Testis (tissue), 3 donors: ENCODE results near the gene SGO1. TPM values are rescaled to one million over a fixed set of nuclear protein-coding genes. Genes with fewer than 3 reads are reported as not detected.

Experiments
- DNase-seq: peaks from one replicate; pipeline ENCODE4 v3.0.0-alpha.2; 2019
- H3K27ac ChIP-seq, 2 donors: fragments of 200-600 bp; sonication (generic); one replicate each; pipeline ENCODE4 v1.5.1; 2019
- H3K27me3 ChIP-seq: fragments of 200-600 bp; sonication (generic); one replicate; pipeline ENCODE4 v1.5.1; 2019
- H3K36me3 ChIP-seq: fragments of 200-600 bp; sonication (generic); one replicate; pipeline ENCODE4 v1.5.1; 2017; ENCODE audit warnings: low read depth; ENCODE audit errors: missing control alignments
- H3K4me1 ChIP-seq: fragments of 200-600 bp; sonication (generic); one replicate; pipeline ENCODE4 v1.5.1; 2019
- H3K4me3 ChIP-seq, 2 donors: fragments of 200-600 bp; sonication (generic); one replicate each; pipeline ENCODE4 v1.5.1; 2017 to 2019
- H3K9me3 ChIP-seq: fragments of 200-600 bp; sonication (generic); one replicate; pipeline ENCODE4 v1.5.1; 2017
- CTCF ChIP-seq, 3 experiments: fragments of 450-650 bp in 2 of 3; fragments of 200-600 bp in 1 of 3; sonication (generic) in 1 of 3; IDR thresholded peaks; one replicate each; pipeline ENCODE4 v1.5.1; 2016 to 2019; ENCODE audit warnings: antibody characterized with exemption in 3 of 3, mild to moderate bottlenecking in 2 of 3, moderate library complexity in 1 of 3
- POLR2A ChIP-seq: fragments of 450-650 bp; IDR thresholded peaks from one replicate; pipeline ENCODE4 v1.6.1; 2017; ENCODE audit warnings: antibody characterized with exemption, mild to moderate bottlenecking, moderate library complexity
- WGBS, 2 donors: methylation state at CpG; one replicate each; pipeline ENCODE4 v1.1.5; 2018; 5-methylcytosine and 5-hydroxymethylcytosine counted together
- intact Hi-C: fragments of 100-400 bp; cut with DNase I; formaldehyde crosslinking; loops from one replicate; pipeline ENCODE4 v1.15.1; 2023; ENCODE audit warnings: low total_unique reads
- polyA plus RNA-seq: library from polyadenylated mRNA; stranded (reverse); fragments of 350-450 nt; fragmentation: Illumina TruSeq; extraction: RNeasy Lipid Tissue Mini Kit (QIAGEN cat#74804); gene quantifications from one replicate; pipeline ENCODE4 v1.2.3, GENCODE V29; 2014; ENCODE audit warnings: low read depth, low replicate concordance; ENCODE audit not compliant: insufficient read depth
- total RNA-seq, 2 donors: library from RNA; depleted of rRNA; stranded (reverse); fragments of >200 nt; gene quantifications; one replicate each; pipeline ENCODE4 v1.2.3, GENCODE V29; 2016

Gene SGO1
- total and polyA plus RNA-seq, 3 donors from 2014 or later, result 4.4 to 11.9 (median 10.0) TPM

- Histone ChIP-seq H3K27me3 (no peaks in the 10 kb centered on the region), H3K9me3 (no peaks in the 10 kb centered on the region), H3K4me1 (no peaks in the 10 kb centered on the region), H3K27ac (no peak overlapping the region), H3K36me3 (no peaks in the 10 kb centered on the region), H3K4me3 (no peak overlapping the region)
- no peak for DNase-seq
- no peak for TF ChIP-seq POLR2A
- TF ChIP-seq CTCF (IDR thresholded peaks at IDR 0.05), result no peak
- intact Hi-C loops, result no loop called here
Observed at GRCh38 chr3:20160230-20160629, 25.8 kb downstream of the SGO1 start.

GRCh38 chr3:20154928-20155327 is 31.1 kb downstream of the SGO1 start:
- Histone ChIP-seq H3K27ac (no peak overlapping the region), H3K36me3 (no peaks in the 10 kb centered on the region), H3K4me3 (no peak overlapping the region), H3K4me1 (no peaks in the 10 kb centered on the region), H3K9me3 (no peaks in the 10 kb centered on the region), H3K27me3 (no peaks in the 10 kb centered on the region)
- intact Hi-C loops, result no loop called here
- TF ChIP-seq CTCF (IDR thresholded peaks at IDR 0.05), result no peak
- 91 to 94% methylated on average over 4 of the region's 4 CpGs for WGBS, 2 donors
- DNase-seq, result no peak

GRCh38 chr3:20154078-20154477 is 31.9 kb downstream of the SGO1 start:
- Histone ChIP-seq H3K4me1 (no peaks in the 10 kb centered on the region), H3K9me3 (no peaks in the 10 kb centered on the region), H3K4me3 (no peak overlapping the region), H3K27ac (no peak overlapping the region), H3K27me3 (no peaks in the 10 kb centered on the region), H3K36me3 (no peaks in the 10 kb centered on the region)
- WGBS, 2 donors, result 92 to 96% methylated on average over 1 of the region's 1 CpG
- DNase-seq, result no peak
- intact Hi-C loops, result no loop called here
- no peak for TF ChIP-seq CTCF (IDR thresholded peaks at IDR 0.05)

GRCh38 chr3:20148466-20148865 is 37.5 kb downstream of the SGO1 start:
- no peaks in the 10 kb centered on the region for H3K27me3 ChIP-seq
- TF ChIP-seq POLR2A, result no peak
- TF ChIP-seq CTCF (IDR thresholded peaks at IDR 0.05), result no peak
- no peaks in the 10 kb centered on the region for H3K4me1 ChIP-seq
- no peak for DNase-seq
- WGBS, 2 donors, result 89 to 91% methylated on average over 10 of the region's 10 CpGs
- no peaks in the 10 kb centered on the region for H3K36me3 ChIP-seq
- H3K27ac ChIP-seq, result no peak overlapping the region
- H3K9me3 ChIP-seq, result no peaks in the 10 kb centered on the region
- intact Hi-C loops, result no loop called here
- H3K4me3 ChIP-seq, result no peak overlapping the region

GRCh38 chr3:20147361-20147760 is 38.6 kb downstream of the SGO1 start:
- intact Hi-C loops, result no loop called here
- DNase-seq, result no peak

More at GRCh38 chr3:20147361-20147760, 38.6 kb downstream of the SGO1 start:
- Histone ChIP-seq H3K4me1 (no peaks in the 10 kb centered on the region), H3K4me3 (no peak overlapping the region), H3K36me3 (no peaks in the 10 kb centered on the region), H3K27me3 (no peaks in the 10 kb centered on the region), H3K9me3 (no peaks in the 10 kb centered on the region), H3K27ac (no peak overlapping the region)
- TF ChIP-seq CTCF (IDR thresholded peaks at IDR 0.05) (no peak), POLR2A (no peak)
